Omental fat pad (tissue), 4 donors: ENCODE results near the gene PPP6R2. TPM values are rescaled to one million over a fixed set of nuclear protein-coding genes. Genes with fewer than 3 reads are reported as not detected.
"Not testable (repeated sequence)": the region's sequence is repeated elsewhere in the genome, so short reads cannot be mapped to it uniquely, and the experiment has no call there.

ENCODE experiments used
- ATAC-seq: fragments of 150-250 bp; one replicate; pipeline ENCODE4 v1.9.1; 2016; ENCODE audit warnings: mild to moderate bottlenecking, moderate library complexity; ENCODE audit not compliant: low FRiP score
- DNase-seq: peaks from one replicate; pipeline ENCODE4 v3.0.0-alpha.2; 2019; ENCODE audit warnings: low spot score
- CTCF ChIP-seq, 3 donors: fragments of 450-650 bp; IDR thresholded peaks; one replicate each; pipeline ENCODE4 v1.5.1; 2016 to 2017; ENCODE audit warnings: antibody characterized with exemption in 3 of 3, mild to moderate bottlenecking in 3 of 3, moderate library complexity in 2 of 3
- total RNA-seq, 4 donors: library from RNA; depleted of rRNA; stranded (reverse); fragments of >200 nt; gene quantifications; one replicate each; pipeline ENCODE4 v1.1.0, GENCODE V29; 2016

The PPP6R2 gene
- total RNA-seq, 4 donors from 2014 or later = 35.6 to 64.6 (median 41.7) TPM

- no peak for TF ChIP-seq CTCF (IDR thresholded peaks at IDR 0.05)
- ATAC-seq (no peak), DNase-seq (no peak)
These were observed 20.2 kb downstream of the PPP6R2 start for GRCh38 chr22:50363166-50363802.

GRCh38 chr22:50363803-50364194 lies 20.7 kb downstream of the PPP6R2 start:
- not testable (repeated sequence) for ATAC-seq, DNase-seq

- ATAC-seq (no peak), DNase-seq (no peak)
- TF ChIP-seq CTCF (IDR thresholded peaks at IDR 0.05) = no peak
These were observed 24.8 kb downstream of the PPP6R2 start for GRCh38 chr22:50367778-50368500.

GRCh38 chr22:50371101-50371648 lies 28.0 kb downstream of the PPP6R2 start:
- no peak for ATAC-seq
- no peak for DNase-seq
- TF ChIP-seq CTCF (IDR thresholded peaks at IDR 0.05) = no peak

GRCh38 chr22:50376085-50376651 lies 33.0 kb downstream of the PPP6R2 start:
- DNase-seq (no peak), ATAC-seq (no peak)
- no peak for TF ChIP-seq CTCF (IDR thresholded peaks at IDR 0.05)

GRCh38 chr22:50381021-50381555 lies 38.0 kb downstream of the PPP6R2 start:
- DNase-seq, ATAC-seq: not testable (repeated sequence)

- no peak for DNase-seq
- no peak for ATAC-seq
- TF ChIP-seq CTCF (IDR thresholded peaks at IDR 0.05) = no peak
These were observed 53.7 kb downstream of the PPP6R2 start for GRCh38 chr22:50396751-50397370.

GRCh38 chr22:50397371-50398060 lies 54.4 kb downstream of the PPP6R2 start:
- ATAC-seq, DNase-seq: not testable (repeated sequence)
